Measurements from ENCODE around the gene CHRM2.

The CHRM2 gene

DNA sequence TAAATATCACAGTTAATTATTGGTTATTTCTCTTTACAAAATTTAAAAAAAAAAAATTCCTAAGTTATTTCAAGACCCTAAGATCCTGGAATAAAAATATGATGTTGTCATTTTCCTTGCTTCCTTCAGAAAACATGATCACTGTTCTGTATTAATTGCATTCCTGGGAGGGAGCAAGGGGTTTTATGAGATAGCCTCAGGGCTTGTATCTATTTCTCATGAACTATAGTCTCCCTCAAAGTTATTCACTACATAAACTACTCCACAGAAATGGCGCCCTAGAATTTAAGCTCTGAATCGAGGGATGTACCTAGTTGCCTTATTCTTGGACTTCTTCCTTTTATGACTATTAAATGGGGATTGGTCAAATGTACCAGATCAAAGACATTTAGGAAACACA lies 170.3 kb downstream of the CHRM2 start:
- DNase-seq, result no peak

DNA sequence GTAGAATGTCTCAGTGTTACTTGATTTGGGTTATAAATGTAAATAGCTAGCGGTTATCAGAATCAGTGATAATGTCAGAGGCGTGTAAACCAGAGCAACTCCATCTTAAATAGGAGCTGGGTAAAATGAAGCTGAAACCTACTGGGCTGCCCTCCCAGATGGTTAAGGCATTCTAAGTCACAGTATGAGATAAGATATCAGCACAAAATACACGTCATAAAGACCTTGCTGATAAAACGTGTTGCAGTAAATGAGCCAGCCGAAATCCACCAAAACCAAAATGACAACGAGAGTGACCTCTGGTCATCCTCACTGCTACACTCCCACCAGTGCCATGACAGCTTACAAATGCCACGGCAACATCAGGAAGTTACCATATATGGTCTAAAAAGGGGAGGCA lies 172.3 kb downstream of the CHRM2 start:
- no peak for DNase-seq

DNA sequence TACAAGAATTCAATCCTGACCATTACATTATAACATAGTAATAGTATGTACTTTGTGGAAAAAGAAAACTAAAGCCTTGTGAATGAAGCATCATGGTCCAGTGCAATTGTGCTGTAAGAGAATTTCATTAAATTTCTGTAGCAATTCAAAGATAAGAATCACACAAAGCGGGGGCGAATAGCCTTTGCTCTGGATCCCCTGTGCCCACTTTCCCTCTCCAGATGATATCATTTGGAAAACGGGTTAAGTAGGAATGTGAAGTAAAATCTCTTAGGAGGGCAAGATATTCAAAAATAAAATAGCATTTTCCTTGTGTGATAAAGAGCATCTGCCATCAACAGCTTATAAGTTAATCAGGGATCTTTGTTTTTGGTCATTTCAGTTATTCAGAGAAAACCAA lies 177.1 kb downstream of the CHRM2 start:
- no peak for DNase-seq

DNA sequence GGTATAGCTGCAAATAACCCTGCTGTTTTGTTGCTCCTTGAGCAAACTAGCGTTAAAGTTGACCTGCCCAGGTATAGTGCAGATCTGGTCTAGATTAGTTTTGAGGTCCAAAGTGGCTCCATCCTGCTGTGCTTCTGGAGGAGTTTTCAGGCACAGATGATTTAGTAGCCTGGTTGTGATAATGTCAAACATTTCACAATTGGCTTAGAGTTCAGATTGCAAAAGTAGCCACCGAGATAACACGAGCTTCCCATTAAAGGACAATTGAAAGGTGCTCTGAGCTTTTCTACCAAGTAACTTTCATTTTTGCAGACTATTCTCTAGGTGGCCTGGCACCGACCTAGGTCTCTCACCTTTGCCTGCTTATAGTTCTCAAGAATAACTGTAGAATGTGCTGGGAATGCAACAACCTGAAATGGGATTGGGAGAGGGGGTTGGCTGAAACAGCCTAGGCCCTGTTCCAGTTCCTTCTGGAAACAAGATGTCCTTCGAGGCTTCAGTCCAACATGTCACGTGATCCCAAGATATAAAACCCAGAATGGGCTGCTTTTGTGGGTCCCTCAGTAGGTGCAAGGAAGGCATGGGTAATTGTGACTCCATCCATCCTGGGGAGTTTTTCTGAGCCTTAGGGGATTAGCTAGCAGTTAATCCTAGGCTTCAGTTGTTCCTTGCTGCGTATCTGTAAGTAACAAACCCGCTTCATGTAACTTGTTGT lies 201.0 kb downstream of the CHRM2 start:
- DNase-seq, result no peak

All from midbrain (tissue), 1 donor.